Uterus (tissue), 2 donors: ENCODE measurements around the gene SDCCAG8.

ENCODE experiments used
- POLR2A ChIP-seq, 2 donors: fragments of 450-650 bp; IDR thresholded peaks; one replicate each; pipeline ENCODE4 v1.6.1; 2016; ENCODE audit warnings: antibody characterized with exemption in 2 of 2, mild to moderate bottlenecking in 1 of 2, moderate library complexity in 1 of 2
- TF ChIP-seq, protein P1 (sequence below), 4 experiments: fragments of 200-600 bp in 2 of 4; fragments of 450-650 bp in 2 of 4; sonication (generic) in 2 of 4; IDR thresholded peaks; one replicate each; pipeline ENCODE4 v1.5.1; 2016 to 2019; ENCODE audit warnings: antibody characterized with exemption in 4 of 4, mild to moderate bottlenecking in 2 of 4, moderate library complexity in 1 of 4

DNA sequence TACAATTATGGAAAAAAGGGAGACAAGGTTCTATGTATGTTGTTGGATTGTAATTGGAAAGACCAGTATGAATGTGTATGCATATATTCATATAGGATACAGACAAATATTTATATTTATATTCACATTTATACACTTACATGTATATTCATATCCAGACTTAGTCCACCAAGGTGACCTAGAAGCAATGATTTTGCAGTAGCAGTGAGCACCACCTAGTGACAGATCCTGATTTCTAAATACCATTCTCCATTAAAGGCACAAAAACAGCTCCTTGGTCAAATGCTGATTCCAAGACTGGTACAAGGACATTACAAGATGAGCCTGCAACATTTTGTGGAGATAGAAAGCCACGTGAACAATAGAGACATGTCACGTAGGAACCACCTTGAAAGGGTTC is 153.4 kb downstream of the SDCCAG8 start:
- TF ChIP-seq, protein P1, sequence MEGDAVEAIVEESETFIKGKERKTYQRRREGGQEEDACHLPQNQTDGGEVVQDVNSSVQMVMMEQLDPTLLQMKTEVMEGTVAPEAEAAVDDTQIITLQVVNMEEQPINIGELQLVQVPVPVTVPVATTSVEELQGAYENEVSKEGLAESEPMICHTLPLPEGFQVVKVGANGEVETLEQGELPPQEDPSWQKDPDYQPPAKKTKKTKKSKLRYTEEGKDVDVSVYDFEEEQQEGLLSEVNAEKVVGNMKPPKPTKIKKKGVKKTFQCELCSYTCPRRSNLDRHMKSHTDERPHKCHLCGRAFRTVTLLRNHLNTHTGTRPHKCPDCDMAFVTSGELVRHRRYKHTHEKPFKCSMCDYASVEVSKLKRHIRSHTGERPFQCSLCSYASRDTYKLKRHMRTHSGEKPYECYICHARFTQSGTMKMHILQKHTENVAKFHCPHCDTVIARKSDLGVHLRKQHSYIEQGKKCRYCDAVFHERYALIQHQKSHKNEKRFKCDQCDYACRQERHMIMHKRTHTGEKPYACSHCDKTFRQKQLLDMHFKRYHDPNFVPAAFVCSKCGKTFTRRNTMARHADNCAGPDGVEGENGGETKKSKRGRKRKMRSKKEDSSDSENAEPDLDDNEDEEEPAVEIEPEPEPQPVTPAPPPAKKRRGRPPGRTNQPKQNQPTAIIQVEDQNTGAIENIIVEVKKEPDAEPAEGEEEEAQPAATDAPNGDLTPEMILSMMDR (IDR thresholded peaks at IDR 0.05): no peak
- no peak for TF ChIP-seq POLR2A (IDR thresholded peaks at IDR 0.05)
